ENCODE results near the gene WBP2.
A peak's percentile ranks its signal among the peaks of the same experiment; 100 is the strongest.

WBP2 gene

GRCh38 chr17:75875182-75875939 lies 20.2 kb upstream of the WBP2 start:
- POLR2A ChIA-PET: interaction anchor here (0.7 to 5.1 kb wide), 6 partner anchors 18 to 95 kb away, joined by 3 to 34 read pairs (median 3); partner anchors contain the start of genes MRPL38 and WBP2
- peaks cover 0 to 4% of the 10 kb centered on the region in 2 experiments; a peak in 1 of 3 replicates for H3K36me3 ChIP-seq (ENCODE audit: control insufficient read depth in 2 of 2, insufficient read depth in 1 of 2, low read length in 2 of 2)
- CTCF ChIA-PET: interaction anchor here (0.6 to 7.6 kb wide), 5 partner anchors 14 to 88 kb away, joined by 3 to 84 read pairs (median 7); partner anchors contain the start of gene WBP2
- H3K9me3 ChIP-seq (ENCODE audit: control insufficient read depth, insufficient read depth, low read depth, low read length): no peaks in the 10 kb centered on the region
- no peak overlapping the region for H3K4me3 ChIP-seq (ENCODE audit: low read depth, low read length)
- no peak overlapping the region for H3K27ac ChIP-seq (ENCODE audit: extremely low read depth, low read depth, low read length)
- H3K4me1 ChIP-seq (ENCODE audit: control insufficient read depth, insufficient read depth, low read length): peaks cover 4% of the 10 kb centered on the region
- no peak for TF ChIP-seq ZNF416 (tag by site-specific recombination; IDR thresholded peaks at IDR 0.05)
- TF ChIP-seq PRDM2 (tag by site-specific recombination; IDR thresholded peaks at IDR 0.05; ENCODE audit: borderline replicate concordance): no peak
- peak; percentile 75 for TF ChIP-seq HIC1 (tag by site-specific recombination; IDR thresholded peaks at IDR 0.05)
- no peak for TF ChIP-seq ZNF426 (tag by site-specific recombination; IDR thresholded peaks at IDR 0.05)
- TF ChIP-seq GLIS2 (tag by site-specific recombination; IDR thresholded peaks at IDR 0.05): peak; percentile 13; the same call in 1 of the 2 replicates
- peak; percentile 23; the same call in 1 of the 2 replicates for TF ChIP-seq EGR2 (tag by site-specific recombination; IDR thresholded peaks at IDR 0.05; ENCODE audit: low read depth)
- no peak for TF ChIP-seq ZNF19 (tag by site-specific recombination; IDR thresholded peaks at IDR 0.05; ENCODE audit: low read depth)
- TF ChIP-seq ZNF549 (tag by site-specific recombination; IDR thresholded peaks at IDR 0.05): no peak
- TF ChIP-seq ZNF785 (tag by site-specific recombination; IDR thresholded peaks at IDR 0.05): no peak
- TF ChIP-seq ZFHX2 (tag by site-specific recombination; conservative IDR thresholded peaks at IDR 0.05): peak; percentile 49
- TF ChIP-seq PBX3 (CRISPR knock-in tag; IDR thresholded peaks at IDR 0.05): no peak
- no peak for TF ChIP-seq FEZF1 (tag by site-specific recombination; IDR thresholded peaks at IDR 0.05)
- no peak for TF ChIP-seq ZNF169 (tag by site-specific recombination; IDR thresholded peaks at IDR 0.05)
- peak; percentile 48 for TF ChIP-seq PATZ1 (tag by site-specific recombination; IDR thresholded peaks at IDR 0.05)
- peak; percentile 47; the same call in 1 of the 2 replicates for TF ChIP-seq KLF9 (tag by site-specific recombination; IDR thresholded peaks at IDR 0.05; ENCODE audit: low read depth)
- no peak for TF ChIP-seq ZNF510 (tag by site-specific recombination; IDR thresholded peaks at IDR 0.05; ENCODE audit: insufficient replicate concordance)
- TF ChIP-seq ZNF37A (tag by site-specific recombination; IDR thresholded peaks at IDR 0.05): no peak
- peak; percentile 54; the same call in 1 of the 2 replicates for TF ChIP-seq ZIC2 (tag by site-specific recombination; IDR thresholded peaks at IDR 0.05)
- TF ChIP-seq ZNF2 (tag by site-specific recombination; IDR thresholded peaks at IDR 0.05): no peak
- no peak for TF ChIP-seq KLF16 (tag by site-specific recombination; IDR thresholded peaks at IDR 0.05)
- peak; percentile 87 for TF ChIP-seq PRDM10 (tag by site-specific recombination; IDR thresholded peaks at IDR 0.05)
- no peak for TF ChIP-seq ZNF24 (tag by site-specific recombination; IDR thresholded peaks at IDR 0.05)

All from HEK293 (cell line).